Astrocyte of the cerebellum (primary cell): ENCODE results near the gene CHRDL1.
A peak's percentile ranks its signal among the peaks of the same experiment; 100 is the strongest.
"Not testable (repeated sequence)": the region's sequence is repeated elsewhere in the genome, so short reads cannot be mapped to it uniquely, and the experiment has no call there.

Source experiments
- DNase-seq: peaks from one replicate; pipeline ENCODE4 v3.0.0-alpha.2; 2011; ENCODE audit warnings: low read depth
- H3K4me3 ChIP-seq: 2 replicates; pipeline ENCODE4 v1.5.1; 2011; ENCODE audit warnings: mild to moderate bottlenecking, low read depth, low read length, moderate library complexity
- CTCF ChIP-seq: IDR thresholded peaks from 2 replicates; pipeline ENCODE4 v1.5.1; 2012; ENCODE audit warnings: low read length, low read depth, moderate library complexity, mild to moderate bottlenecking; ENCODE audit errors: missing control alignments
- in situ Hi-C: cut with HindIII; loops from 2 replicates; pipeline ENCODE4 v1.10.0; 2017; ENCODE audit warnings: low sequenced_read_pairs

The CHRDL1 gene

GRCh38 chrX:110795645-110796406, at the start of gene CHRDL1:
Gene CHRDL1 (minus strand): TSS chrX:110795817. CDS start chrX:110792181, 3,636 bp downstream.
- no peak for DNase-seq
- no peak for TF ChIP-seq CTCF
- in situ Hi-C loops: no loop called here
- H3K4me3 ChIP-seq: peak within 1 kb of the TSS; percentile 46

- in situ Hi-C loops: no loop called here
- no peak overlapping the region for H3K4me3 ChIP-seq
- TF ChIP-seq CTCF: peak; percentile 39
- no peak for DNase-seq
Measured at GRCh38 chrX:110836982-110837381, 41.4 kb upstream of the CHRDL1 start.

GRCh38 chrX:110836451-110836850, 40.8 kb upstream of the CHRDL1 start:
- no peak for DNase-seq
- in situ Hi-C loops: no loop called here
- no peak for TF ChIP-seq CTCF
- H3K4me3 ChIP-seq: no peak overlapping the region

- TF ChIP-seq CTCF: no peak
- in situ Hi-C loops: no loop called here
Measured at GRCh38 chrX:110836001-110836400, 40.4 kb upstream of the CHRDL1 start.

GRCh38 chrX:110825972-110826371, 30.4 kb upstream of the CHRDL1 start:
- in situ Hi-C loops: no loop called here
- no peak for DNase-seq

More at GRCh38 chrX:110836001-110836400, 40.4 kb upstream of the CHRDL1 start:
- DNase-seq: no peak
- no peak overlapping the region for H3K4me3 ChIP-seq

GRCh38 chrX:110816543-110816942, 20.9 kb upstream of the CHRDL1 start:
- DNase-seq, H3K4me3 ChIP-seq, in situ Hi-C loops: not testable (repeated sequence)

More at GRCh38 chrX:110825972-110826371, 30.4 kb upstream of the CHRDL1 start:
- TF ChIP-seq CTCF: no peak
- no peak overlapping the region for H3K4me3 ChIP-seq

- H3K4me3 ChIP-seq: no peak overlapping the region
- DNase-seq: peak; percentile 56
- no peak for TF ChIP-seq CTCF
- in situ Hi-C loops: no loop called here
Measured at GRCh38 chrX:110806145-110806544, 10.5 kb upstream of the CHRDL1 start.
